Activated T-cell treated with anti-CD3 and anti-CD28 coated beads for 48 hours (primary cell): ENCODE data around the gene RNF208.
"Not testable (repeated sequence)": the region's sequence is repeated elsewhere in the genome, so short reads cannot be mapped to it uniquely, and the experiment has no call there.

Experiments used
- DNase-seq: peaks from one replicate; pipeline ENCODE4 v3.0.0-alpha.2; 2020; ENCODE audit warnings: low read depth

The RNF208 gene, protein sequence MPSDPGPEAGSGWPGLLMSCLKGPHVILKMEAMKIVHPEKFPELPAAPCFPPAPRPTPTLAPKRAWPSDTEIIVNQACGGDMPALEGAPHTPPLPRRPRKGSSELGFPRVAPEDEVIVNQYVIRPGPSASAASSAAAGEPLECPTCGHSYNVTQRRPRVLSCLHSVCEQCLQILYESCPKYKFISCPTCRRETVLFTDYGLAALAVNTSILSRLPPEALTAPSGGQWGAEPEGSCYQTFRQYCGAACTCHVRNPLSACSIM

DNA sequence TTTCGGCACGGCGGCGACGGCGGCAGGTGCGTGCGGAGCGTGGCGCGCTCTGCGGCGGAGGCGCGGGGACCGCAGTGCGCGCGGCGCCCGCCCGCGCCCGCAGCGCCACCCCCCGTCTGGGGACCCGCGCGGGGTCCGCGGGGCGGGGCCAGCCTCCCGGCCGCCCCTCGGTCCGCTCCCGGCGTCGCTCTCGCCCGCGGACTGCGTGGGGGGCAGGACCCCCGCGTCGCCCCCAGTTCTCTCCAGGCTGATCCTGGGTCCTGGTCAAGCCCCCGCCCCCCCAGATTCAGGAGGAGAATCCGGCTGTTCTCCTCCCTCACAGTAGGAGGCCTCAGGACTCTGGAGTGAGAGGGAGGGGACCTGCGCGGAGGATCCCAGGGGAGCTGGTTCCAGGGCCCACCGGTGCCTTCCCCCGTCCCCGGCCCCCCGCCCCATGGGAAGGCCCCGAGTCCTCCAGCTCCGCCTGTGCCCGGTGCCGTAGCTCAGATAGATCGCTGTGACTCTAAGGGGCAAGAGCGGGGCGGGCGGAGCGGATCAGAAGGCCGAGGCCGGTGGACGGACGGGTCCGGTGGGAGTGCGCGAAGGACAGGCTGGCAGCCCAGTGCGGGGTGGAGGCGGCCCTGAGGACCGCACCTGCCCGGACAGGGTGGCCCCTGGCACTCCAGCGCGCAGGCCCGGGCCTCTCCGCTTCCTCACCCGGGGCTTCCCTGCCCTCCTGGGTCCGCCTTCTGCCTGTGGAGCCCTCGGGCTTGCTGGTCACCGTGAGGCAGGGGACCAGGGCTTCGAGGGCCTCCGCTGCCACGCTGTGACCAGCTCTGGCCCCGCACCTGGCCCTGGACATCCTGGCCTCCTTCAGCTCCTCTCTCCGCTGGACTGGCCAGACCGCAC is at the start of gene RNF208:
Gene RNF208, minus strand, starts transcription at position 51 of the 888 bp plus-strand sequence. CDS start 1,028 bp downstream, outside the sequence.
- DNase-seq = no peak

DNA sequence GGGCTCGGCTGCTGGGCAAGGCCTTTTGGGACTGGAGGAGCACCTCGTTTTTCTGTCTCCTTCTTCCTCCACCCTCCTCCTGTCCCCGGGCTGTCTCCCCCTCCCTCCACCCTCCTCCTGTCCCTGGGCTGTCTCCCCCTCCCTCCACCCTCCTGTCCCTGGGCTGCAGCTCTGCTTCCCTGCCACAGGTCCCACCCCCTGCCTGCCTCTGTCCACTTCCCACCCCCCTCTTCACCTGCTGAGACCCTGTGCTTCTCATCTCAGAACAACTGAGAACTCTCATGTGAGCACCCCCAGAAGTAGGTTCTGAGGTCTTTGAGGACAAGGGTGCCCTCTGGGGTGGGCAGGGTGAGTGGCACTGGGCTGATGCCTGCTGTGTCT is 49.6 kb upstream of the RNF208 start:
- no peak for DNase-seq

- no peak for DNase-seq
These were observed 49.1 kb upstream of the RNF208 start for GRCh38 chr9:137270929-137271695.

- no peak for DNase-seq
These were observed 47.3 kb upstream of the RNF208 start for GRCh38 chr9:137269231-137269772.

DNA sequence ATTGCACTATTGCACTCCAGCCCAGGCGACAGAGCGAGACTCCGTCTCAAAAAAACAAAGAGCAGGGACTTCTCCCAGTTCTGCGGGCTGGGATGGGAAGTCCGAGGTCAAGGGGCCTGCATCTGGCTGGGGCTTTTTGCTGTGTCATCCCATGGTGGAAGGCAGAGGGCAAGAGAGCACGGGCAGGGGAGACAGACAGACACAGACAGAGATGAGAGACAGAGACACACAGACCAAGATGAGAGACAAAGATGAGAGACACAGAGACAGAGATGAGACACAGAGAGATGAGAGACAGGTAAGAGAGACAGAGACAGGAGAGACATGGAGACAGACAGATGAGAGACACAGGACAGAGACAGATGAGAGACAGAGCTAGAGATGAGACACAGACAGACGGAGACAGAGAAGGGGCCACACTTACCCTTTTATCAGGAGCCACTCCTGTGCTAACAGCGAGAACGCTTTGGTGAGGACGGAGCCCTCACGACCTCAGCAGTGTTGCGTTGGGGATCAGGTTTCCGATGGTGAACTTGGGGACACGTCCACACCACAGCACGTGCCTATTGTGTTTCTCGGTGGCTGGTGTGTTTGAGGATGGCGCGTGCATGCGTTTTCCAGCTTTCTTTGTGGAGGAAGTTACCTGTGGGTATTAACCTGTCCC is 46.6 kb upstream of the RNF208 start:
- no peak for DNase-seq

- DNase-seq = no peak
These were observed 45.9 kb upstream of the RNF208 start for GRCh38 chr9:137267933-137268355.

GRCh38 chr9:137266585-137267453 is 44.8 kb upstream of the RNF208 start:
- no peak for DNase-seq

GRCh38 chr9:137266162-137266527 is 44.1 kb upstream of the RNF208 start:
- DNase-seq = no peak

DNA sequence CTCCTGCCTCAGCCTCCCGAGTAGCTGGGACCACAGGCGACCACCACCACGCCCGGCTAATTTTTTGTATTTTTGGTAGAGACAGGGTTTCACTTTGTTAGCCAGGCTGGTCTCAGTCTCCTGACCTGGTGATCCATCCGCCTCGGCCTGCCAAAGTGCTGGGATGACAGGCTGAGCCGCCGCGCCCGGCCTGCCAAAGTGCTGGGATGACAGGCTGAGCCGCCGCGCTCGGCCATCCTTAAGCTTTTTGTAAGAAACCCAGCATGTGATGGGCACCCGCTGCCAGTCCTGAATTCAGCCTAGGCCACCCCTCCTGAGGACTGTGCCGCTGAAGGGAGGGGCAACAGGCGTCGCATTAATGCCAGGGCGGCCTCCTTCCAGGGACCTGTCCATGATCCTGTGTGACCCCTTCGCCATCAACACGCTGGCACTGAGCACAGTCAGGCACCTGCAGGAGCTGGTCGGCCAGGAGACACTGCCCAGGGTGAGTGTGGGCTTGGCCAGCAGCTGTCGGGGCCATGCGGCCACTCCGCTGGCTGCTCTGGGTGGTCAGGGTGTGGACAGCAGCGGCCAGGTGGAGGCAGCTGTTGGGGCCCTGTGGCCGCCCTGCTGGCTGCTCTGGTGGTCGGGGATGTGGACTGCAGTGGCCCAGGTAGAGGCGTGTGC is 43.6 kb upstream of the RNF208 start:
- DNase-seq = no peak

DNA sequence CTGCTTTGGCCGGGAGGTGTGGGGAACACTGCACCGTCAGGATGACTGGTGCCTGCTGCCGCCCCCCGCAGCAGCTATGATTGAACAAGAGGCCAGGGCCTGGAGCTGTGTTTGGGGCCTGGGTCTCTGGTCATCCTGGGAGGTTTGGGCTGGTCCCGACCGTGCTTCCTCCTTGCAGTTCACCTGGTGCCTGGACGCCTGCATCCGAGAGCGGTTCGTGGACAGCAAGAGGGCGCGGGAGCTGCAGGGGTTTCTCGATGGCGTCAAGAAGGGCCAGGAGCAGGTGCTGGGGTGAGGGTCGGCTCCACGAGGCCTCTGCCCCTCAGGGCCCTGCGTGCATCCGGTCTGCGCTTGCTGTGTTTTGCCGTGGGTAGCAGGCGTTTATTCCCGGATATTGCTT is 42.0 kb upstream of the RNF208 start:
- no peak for DNase-seq

GRCh38 chr9:137263506-137263905 is 41.5 kb upstream of the RNF208 start:
- DNase-seq = no peak

GRCh38 chr9:137262909-137263285 is 40.9 kb upstream of the RNF208 start:
- no peak for DNase-seq

DNA sequence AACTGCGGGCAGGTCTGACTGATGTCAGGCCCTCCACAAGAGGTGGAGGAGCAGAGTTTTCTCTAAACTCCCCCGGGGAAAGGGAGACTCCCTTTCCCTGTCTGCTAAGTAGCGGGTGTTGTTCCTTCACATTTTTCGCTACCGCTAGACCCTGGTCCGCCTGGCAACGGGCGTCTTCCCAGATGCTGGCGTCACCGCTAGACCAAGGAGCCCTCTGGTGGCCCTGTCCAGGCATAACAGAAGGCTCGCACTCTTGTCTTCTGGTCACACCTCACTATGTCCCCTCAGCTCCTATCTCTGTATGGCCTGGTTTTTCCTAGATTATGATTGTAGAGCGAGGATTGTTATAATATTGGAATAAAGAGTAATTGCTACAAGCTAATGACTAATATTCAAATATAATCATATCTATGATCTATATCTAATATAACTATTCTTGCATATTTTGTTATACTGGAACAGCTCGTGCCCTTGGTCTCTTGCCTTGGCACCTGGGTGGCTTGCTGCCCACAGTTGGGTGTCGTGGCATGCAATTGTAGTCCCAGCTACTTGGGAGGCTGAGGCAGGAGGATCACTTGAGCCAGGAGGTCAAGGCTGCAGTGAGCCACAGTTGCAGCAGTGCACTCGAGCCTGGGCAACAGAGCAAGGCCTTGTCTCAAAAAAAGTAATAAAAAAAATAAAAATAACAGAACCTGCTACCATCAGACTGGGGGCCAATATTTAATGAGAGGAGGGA is 40.3 kb upstream of the RNF208 start:
- DNase-seq = not testable (repeated sequence)

GRCh38 chr9:137256856-137257255 is 34.8 kb upstream of the RNF208 start:
- DNase-seq = no peak

DNA sequence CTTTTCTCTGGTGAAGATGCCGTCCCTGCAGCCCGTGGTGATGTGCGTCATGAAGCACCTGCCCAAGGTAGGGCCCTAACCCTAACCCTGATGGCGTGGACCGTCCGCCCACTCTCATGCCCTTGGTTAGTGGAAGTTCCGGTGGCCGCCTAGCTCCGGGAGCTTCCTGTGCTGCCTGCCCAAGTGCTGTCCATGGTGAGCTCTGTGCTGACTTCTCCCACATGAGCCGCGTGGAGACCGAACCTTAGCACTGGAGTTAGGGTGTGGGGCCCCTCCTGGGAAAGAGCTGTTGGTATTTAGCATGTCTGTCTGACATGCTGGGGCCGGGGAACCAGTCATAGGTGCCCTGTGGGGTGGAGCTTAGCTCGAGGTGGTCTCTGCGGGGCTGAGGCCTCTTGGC is 34.3 kb upstream of the RNF208 start:
- DNase-seq = no peak

GRCh38 chr9:137255448-137256114 is 33.5 kb upstream of the RNF208 start:
- DNase-seq = no peak

DNA sequence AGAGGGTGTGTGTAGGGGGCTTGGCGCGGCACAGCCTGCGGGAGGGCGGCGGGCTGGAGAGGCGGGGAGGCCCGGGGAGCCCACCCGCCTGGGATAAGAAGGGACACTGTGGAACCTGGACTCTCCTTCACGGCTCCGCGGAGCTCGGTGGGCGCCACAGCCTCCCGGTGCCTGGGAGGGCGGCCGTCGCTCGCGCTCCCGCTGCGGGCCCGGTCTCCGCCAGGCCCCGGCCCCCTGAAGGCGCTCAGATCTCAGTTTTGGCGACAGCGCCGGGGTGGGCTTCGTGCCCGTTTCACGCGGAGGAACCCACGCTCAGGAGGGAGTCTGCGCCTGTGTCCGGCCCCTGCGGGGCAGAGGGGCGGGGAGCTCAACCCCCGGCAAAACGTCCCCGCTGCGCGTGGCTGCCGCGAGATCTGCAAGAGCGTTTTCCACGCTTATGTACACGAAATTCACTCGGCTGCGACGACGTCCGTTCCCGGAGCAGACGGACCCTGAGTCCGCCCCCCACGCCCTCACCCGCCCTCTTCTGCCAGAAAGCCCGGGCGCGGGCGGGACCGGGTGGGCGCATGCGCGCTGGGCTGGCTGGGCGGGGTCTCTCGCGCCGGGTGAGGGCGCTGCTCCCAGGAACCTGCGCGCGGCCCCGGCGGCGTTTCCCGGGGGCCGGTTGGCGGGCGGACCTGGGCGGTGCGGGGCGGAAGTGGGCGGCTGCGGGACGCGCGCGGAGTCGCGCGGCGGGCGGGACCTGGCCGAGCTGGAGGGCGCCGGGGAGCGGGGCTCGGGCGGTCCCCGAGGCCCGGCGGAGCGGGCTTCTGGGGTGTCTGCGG is 32.8 kb upstream of the RNF208 start, which contains the start of gene NELFB:
Gene NELFB, plus strand, starts transcription at position 704 of the 824 bp plus-strand sequence.
- DNase-seq = peak; percentile 98
